GM21825 (cell line): ENCODE results near the gene CD44.

Experiments used
- ATAC-seq: cut with Tn5 transposase; IDR thresholded peaks from one replicate; pipeline ENCODE4 v1.9.1; 2021; ENCODE audit warnings: mild to moderate bottlenecking, moderate library complexity; ENCODE audit not compliant: unreplicated experiment

The CD44 gene

DNA sequence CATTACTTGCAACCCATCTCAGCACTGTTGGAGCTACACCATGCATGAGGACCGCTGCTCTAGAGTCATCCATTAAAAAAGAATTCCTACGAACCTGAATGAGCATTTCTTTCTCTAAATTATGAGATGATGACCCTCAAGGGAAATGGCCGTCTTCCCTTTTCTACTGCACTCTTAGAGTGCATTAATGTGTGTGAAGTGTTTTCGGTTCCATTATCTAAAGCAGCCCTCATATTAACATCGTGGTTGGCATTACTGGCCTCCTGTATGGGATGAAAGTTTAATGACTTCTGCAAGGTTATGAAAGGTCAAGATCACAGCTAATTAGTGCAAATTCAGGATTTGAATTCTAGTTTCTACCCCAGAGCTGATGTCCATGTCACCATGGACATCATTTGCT, 16.7 kb downstream of the CD44 start:
- ATAC-seq: no peak

DNA sequence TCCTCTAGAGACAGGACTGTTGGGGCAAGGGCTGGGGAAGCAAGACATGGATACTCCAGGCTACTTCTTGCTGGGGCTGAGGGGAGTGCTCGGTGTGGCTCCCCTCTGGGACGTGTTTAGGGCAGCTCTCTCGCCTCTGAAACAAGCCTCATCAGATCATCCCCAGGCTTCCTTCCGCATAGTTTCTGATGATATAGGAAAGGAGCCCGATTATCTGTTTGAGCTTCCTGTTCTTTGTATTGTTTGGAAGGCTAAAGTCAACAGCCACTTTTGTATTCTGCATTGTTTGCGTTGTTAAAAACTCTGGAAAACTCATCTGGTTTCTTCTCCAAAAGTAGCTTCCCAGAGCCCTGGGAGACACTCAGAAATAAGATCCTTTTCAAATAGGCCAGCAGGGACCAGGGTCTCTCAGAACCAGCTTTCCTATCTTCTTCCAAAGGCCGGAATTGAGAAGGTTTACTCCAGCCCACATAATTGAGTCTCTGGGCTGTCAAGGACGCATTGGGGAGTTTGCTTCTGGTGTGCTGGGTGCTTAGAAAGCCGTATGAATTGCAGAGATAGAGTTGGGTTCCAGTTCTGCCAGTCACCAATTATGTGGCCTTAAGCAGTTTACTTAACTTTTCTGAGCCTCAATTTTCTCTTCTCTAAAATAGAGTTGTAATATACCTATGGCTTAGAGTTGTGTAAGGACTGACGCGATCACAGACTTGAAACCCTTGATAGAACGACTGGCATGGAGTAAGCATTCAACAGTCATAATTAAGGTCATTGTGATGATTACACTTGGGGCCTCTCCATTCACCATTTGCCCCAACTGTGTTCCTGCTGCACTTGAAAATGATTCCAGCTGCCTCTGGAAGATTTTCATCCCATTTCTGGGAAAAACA, 19.1 kb downstream of the CD44 start:
- ATAC-seq: no peak

DNA sequence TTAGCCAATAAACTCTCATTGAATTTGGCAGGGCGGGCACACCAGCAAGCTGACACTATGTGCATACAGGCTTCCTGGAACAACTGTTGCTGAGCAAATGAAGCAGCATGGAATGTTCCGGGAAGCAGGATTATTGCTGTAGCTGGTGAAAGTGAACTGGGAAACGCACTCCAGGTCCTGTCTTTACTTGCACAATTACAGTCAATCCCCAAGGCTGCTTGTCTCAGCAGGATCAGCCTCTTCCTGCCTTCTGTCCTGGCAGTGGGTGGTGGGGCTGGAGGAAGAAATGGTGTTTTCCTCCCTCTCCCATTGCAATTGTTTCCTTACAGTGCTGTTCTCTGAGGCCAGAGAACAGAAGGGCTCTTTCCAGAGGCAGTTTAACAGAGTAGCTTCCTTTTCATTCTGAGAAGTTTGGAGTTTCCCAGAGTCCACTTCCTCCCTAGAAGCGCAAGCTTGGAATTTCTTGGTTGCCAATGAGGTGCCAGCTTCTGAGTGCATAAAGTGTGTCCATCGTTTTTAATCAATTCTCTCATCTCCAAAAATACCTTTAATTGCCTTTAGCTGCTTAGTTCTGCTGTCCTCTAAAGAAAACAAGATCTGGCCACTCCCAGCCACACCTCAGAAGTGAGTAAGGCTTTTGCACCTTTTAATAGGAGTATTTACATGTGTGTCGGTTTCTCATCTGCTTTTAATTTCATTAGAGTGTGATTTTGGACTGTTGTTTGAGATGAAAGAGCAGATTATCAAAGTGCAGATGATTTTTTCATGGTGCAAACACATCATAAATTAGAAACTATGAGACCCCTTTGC, 19.9 kb downstream of the CD44 start:
- ATAC-seq: no peak

DNA sequence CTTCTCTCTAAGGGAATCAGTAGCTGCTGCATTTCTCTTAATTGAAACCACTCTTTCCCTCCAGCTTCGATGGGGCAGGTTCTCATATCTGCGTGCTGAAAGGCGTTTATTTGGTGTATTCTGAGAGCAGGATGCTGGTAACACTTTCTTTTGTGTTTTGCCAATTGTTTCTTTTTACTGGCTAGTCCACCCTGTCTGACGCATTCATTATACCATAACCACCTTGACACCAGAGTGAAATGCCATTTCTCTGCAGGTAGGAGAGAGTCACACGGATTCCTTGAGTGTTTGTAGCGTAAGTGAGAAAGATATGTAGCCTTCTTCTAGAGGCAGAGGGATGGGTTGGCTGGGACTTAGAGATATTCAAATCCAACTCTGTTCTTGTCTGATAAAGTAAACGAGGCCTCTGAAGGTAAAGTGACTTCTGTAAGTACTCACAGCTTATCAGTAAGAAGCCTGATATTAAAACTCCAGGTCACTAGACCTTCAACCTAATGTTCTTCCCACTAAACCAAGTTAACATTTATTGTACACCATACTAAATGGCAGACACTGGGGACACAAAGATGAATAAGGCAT, 21.4 kb downstream of the CD44 start:
- no peak for ATAC-seq

DNA sequence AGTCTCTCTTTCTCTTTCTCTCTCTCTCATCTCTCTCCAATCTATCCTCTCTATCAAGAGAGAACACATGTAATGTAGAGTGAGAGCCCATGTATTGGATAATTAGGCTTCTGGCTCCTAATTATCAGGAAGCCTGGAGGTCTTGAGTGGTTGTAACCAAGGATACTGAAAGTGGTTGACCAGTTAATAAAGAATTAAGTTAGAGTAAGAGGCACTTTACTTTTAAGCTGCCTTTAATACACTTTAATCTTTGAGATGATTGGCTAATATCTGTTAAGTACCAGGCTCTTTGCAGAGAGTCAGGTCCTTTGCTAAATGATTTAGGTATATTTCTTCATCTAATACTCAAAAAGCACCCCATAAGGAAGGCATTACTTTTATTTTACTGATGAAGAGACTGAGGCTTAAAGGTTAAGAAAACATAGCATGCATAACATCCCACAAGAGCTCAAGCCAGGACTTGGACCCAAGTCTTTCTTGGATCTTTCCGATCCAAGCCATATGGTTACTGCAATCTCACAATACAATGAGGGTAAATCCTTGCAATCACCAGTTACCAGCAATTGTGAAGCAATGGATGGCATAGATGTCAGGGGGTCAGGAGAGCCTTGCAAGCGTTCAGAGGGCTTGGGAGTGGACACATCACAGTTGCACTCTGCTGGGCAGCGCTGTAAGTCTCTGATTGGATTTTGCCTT, 22.1 kb downstream of the CD44 start:
- ATAC-seq: no peak

- no peak for ATAC-seq
Observed at GRCh38 chr11:35162745-35163144, 23.8 kb downstream of the CD44 start.

GRCh38 chr11:35163209-35163608, 24.2 kb downstream of the CD44 start:
- no peak for ATAC-seq

- peak; percentile 25 for ATAC-seq
Observed at GRCh38 chr11:35163702-35164496, 24.9 kb downstream of the CD44 start.

DNA sequence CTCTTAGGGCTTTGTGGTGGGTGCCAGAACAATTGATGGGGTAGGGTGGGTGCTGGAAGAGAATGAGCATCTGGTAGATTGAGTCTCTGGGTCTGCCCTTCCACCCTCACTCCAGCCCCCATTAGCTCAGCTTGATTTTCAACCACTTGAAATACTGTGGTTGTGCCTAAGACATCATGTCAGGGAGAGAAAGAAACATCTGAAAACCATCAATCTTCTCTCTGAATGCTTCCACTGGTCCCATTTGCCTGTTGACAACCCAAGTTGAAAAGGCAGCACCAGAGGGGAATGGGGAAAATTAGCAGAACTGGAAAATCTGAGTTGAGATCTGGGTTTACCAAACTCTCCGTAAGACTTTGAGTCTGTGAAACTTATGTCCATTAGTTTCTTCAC, 26.1 kb downstream of the CD44 start:
- no peak for ATAC-seq

DNA sequence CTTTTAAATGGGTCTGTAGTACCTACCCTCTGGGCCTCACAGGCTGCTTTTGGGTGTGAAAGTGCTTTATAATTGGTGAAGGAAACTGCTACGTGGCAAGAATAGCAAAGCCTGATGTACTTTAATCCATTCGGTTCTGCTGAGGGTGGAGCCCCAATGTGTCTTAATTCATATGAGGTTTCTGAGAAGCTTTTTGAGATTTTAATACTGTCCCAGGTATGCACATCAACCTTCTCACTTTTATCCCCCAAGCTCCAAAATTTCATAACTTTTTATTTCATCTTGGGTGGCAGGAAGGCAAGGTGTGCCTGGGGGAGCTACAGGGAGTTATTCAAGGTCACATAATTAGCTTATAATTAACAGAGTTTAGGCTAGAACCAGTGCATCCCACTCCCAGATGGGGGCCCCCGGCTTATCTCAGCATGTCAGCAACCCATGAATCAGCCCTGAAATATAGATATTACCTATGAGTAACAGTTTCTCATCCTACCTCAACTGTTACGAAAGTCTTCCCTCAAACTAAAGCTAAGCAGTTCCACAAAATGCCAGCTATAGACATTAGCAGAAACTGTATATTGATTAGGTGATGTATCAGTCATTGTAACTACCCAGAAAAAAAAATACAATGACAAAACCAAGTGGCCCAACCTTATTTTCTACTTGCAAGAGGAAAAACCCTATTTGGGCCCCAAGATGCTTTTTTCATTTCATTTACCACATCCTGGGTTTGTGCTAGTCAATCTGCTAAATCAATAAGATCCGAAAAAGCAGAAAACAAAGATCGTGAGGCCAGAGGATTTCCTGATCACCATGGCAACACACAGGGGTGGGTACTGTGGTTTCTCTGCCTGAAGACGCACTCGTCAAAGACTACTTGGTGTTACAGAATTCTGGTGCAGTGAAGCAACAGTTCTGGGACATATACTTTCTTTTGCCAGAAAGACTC, 26.7 kb downstream of the CD44 start:
- peak; percentile 78 for ATAC-seq

GRCh38 chr11:35166369-35167360, 27.7 kb downstream of the CD44 start:
- no peak for ATAC-seq

DNA sequence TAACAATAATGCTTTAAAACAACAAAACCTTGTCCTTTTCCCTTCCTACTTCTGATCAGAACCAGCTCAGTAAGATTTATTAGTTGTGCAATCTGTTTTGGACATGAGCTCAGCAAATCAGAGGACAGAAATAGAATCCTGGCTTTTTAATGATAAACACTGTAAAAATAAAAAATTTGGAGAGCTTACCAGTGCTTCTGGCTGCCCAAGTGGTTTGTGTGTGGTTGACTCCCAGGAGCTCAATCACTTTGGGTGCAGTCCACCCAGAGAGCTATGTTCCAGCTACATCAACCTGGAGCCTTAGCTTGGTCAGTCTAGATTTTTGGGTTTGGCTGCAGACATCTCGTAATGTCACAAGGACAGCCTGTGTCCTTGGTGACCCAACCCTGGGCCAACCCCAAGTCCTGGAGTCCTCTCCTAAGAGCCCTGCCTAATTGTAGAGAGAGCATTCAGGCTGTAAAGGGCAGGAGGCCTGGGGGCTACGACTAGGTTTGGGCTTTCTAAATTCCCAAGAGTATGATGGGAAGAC, 28.5 kb downstream of the CD44 start:
- ATAC-seq: no peak

GRCh38 chr11:35168671-35169070, 29.7 kb downstream of the CD44 start:
- ATAC-seq: no peak

- ATAC-seq: no peak
Observed at GRCh38 chr11:35169112-35169511, 30.1 kb downstream of the CD44 start.

GRCh38 chr11:35169754-35170153, 30.8 kb downstream of the CD44 start:
- ATAC-seq: no peak

DNA sequence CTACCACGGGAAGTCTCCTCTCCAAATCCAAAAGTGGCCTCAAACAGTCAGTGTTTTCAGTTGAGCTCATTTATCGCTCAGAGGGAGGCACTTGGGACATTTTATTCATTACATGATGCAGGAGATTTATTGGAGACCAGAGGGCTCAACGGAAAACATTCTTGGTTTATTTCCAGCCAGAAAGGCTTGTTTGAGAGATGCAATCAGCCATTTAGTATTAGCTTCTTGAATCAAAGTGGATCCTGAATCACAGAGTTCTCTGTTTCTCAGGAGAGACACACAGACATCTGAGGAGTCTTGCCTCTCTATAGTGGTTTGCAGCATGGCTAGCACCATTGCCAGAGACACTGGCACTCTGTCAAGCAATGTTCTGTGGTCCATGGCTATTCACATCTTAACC, 31.5 kb downstream of the CD44 start:
- no peak for ATAC-seq

DNA sequence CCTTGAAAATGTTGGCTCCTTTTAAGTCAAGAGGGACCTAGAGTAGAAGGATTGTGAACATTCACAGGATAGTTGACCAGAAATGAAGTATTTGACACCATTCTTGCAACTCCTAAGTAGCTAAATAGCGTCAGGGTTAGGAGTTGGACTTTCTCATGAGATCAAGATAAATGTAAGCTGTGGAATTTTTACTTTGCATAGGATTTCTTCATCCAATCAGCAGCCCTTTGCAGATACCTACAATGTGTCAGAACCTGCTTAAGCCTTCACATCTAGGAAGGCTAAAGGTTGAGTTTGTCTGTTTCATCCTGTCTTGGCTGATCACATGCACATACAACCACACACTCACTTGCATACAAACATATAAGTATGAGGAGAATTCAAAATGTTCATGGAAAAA, 32.3 kb downstream of the CD44 start:
- ATAC-seq: no peak

DNA sequence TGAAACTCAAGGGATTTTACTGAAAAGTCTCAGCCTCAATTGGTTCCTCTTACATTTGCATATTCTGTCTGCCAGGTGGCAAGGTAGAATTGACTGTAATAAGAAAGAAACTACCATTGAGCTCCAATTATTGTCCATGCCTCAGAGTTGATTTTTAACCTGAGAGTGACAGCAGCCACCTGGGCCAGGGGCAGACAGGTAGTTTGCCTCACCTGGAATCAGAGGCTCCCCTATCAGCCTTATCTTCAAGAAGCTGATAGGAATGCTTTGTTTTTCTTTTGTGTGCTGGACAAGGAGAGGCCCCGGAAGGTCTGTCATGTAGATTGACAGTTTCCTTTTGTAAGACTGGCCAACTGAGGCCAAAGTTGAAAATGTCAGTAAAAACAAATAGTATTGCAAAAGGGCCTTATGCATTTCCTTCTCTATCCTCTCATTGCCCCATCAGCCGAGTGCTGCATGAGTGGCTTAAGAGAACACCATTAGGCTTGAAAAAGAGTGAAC, 34.1 kb downstream of the CD44 start:
- ATAC-seq: peak; percentile 54
